ENCODE results near the gene MOB3B.

GRCh38 chr9:27541740-27542139 lies 12.1 kb upstream of the MOB3B start:
- TF ChIP-seq TARDBP (IDR thresholded peaks at IDR 0.05), result no peak
- TF ChIP-seq ARNT (IDR thresholded peaks at IDR 0.05), result no peak
- TF ChIP-seq FOXM1 (IDR thresholded peaks at IDR 0.05; ENCODE audit: borderline replicate concordance), result no peak
- TF ChIP-seq ELF4 (IDR thresholded peaks at IDR 0.05), result no peak
- TF ChIP-seq HDGF (IDR thresholded peaks at IDR 0.05; ENCODE audit: borderline replicate concordance), result no peak
- TF ChIP-seq SUZ12 (IDR thresholded peaks at IDR 0.05), result no peak
